Measurements from ENCODE around the gene ZNF526. TPM values are rescaled to one million over a fixed set of nuclear protein-coding genes. Genes with fewer than 3 reads are reported as not detected.

Gene ZNF526
- total RNA-seq, 1 experiment from 2014 or later, result 13.1 TPM

- peak; percentile 80 for DNase-seq (ENCODE audit: low read depth, low spot score)
- Histone ChIP-seq H3K79me2 (ENCODE audit: insufficient read depth, low read length) (no peaks in the 10 kb centered on the region), H3K27me3 (ENCODE audit: insufficient read depth, low read length) (no peaks in the 10 kb centered on the region), H3K9ac (ENCODE audit: low read length) (peak overlapping the region; percentile 11; the same call in 1 of the 2 replicates), H3K27ac (ENCODE audit: low read depth, low read length) (no peak overlapping the region), H2AFZ (ENCODE audit: low read depth, low read length, poor library complexity, severe bottlenecking) (no peak overlapping the region), H3K4me1 (ENCODE audit: control insufficient read depth in 1 of 2, insufficient read depth in 2 of 2, low read length in 2 of 2) (peaks cover 12 to 30% of the 10 kb centered on the region in 2 experiments), H3K9me2 (ENCODE audit: insufficient read depth) (no peaks in the 10 kb centered on the region), H3K9me3 (ENCODE audit: control insufficient read depth in 1 of 2, insufficient read depth in 1 of 2, low read depth in 1 of 2, low read length in 2 of 2) (no peaks in the 10 kb centered on the region; a peak in 1 of 4 replicates), H3K4me3 (replicated peaks in 1 of 2; ENCODE audit: low read depth in 1 of 2, low read length in 2 of 2) (no peak overlapping the region), H3K4me2 (ENCODE audit: low read length) (peak overlapping the region; percentile 54), H4K20me1 (ENCODE audit: insufficient read depth) (no peaks in the 10 kb centered on the region), H3K36me3 (ENCODE audit: control insufficient read depth in 1 of 2, insufficient read depth in 2 of 2, low read length in 2 of 2) (0 out of 4 replicates have a peak, but pooled peaks cover 0 to 5% of the 10 kb centered on the region in 2 experiments)
- TF ChIP-seq MAX (IDR thresholded peaks at IDR 0.05) (peak; percentile 78), ZBTB33 (IDR thresholded peaks at IDR 0.05; ENCODE audit: extremely low read depth, insufficient replicate concordance, low read length) (no peak), CBX3 (IDR thresholded peaks at IDR 0.05; ENCODE audit: low read depth) (peak; percentile 72; the same call in 1 of the 2 replicates), FOSL1 (IDR thresholded peaks at IDR 0.05; ENCODE audit: low read depth) (peak; percentile 76), SP1 (IDR thresholded peaks at IDR 0.05; ENCODE audit: low read depth) (peak; percentile 78), POLR2AphosphoS5 (IDR thresholded peaks at IDR 0.05; ENCODE audit: low read depth, low read length) (0 out of 2 replicates have a peak, but pooled peaks have one; percentile 27), EZH2phosphoT487 (IDR thresholded peaks at IDR 0.05; ENCODE audit: borderline replicate concordance) (no peak), JUND (IDR thresholded peaks at IDR 0.05) (peak; percentile 64)
- TF ChIP-seq, protein P1, sequence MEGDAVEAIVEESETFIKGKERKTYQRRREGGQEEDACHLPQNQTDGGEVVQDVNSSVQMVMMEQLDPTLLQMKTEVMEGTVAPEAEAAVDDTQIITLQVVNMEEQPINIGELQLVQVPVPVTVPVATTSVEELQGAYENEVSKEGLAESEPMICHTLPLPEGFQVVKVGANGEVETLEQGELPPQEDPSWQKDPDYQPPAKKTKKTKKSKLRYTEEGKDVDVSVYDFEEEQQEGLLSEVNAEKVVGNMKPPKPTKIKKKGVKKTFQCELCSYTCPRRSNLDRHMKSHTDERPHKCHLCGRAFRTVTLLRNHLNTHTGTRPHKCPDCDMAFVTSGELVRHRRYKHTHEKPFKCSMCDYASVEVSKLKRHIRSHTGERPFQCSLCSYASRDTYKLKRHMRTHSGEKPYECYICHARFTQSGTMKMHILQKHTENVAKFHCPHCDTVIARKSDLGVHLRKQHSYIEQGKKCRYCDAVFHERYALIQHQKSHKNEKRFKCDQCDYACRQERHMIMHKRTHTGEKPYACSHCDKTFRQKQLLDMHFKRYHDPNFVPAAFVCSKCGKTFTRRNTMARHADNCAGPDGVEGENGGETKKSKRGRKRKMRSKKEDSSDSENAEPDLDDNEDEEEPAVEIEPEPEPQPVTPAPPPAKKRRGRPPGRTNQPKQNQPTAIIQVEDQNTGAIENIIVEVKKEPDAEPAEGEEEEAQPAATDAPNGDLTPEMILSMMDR (IDR thresholded peaks at IDR 0.05 in 2 of 3, conservative IDR thresholded peaks at IDR 0.05 in 1 of 3; ENCODE audit: borderline replicate concordance in 1 of 3, insufficient read depth in 1 of 3, low read depth in 2 of 3, low read length in 2 of 3), result no peak
- ChIA-PET RAD21 (ENCODE audit: low non-redundant PET in 1 of 2, low total read pairs in 2 of 2, uncharacterized antibody in 2 of 2, unreplicated experiment in 2 of 2) (no interaction called here), CTCF (interaction anchor here (0.8 kb wide), 1 partner anchor 15 kb away, joined by 3 read pairs; no protein-coding TSS in a partner anchor), POLR2A (no interaction called here)
- ATAC-seq, result peak; percentile 77
- no TSS peak for BruUV-seq (replicated peaks)
- intact Hi-C loops (cut with micrococcal nuclease), result no loop called here
Measured at GRCh38 chr19:42191855-42192254, 28.3 kb upstream of the ZNF526 start.
